Type B pancreatic cell (in vitro differentiated cells): ENCODE results near the gene CSGALNACT2. TPM values are rescaled to one million over a fixed set of nuclear protein-coding genes. Genes with fewer than 3 reads are reported as not detected.

Experiments
- DNase-seq: peaks from one replicate; pipeline ENCODE4 v3.0.0; 2021; ENCODE audit warnings: mixed read lengths; ENCODE audit not compliant: unreplicated experiment; ENCODE audit errors: extremely low spot score
- H3K27ac Mint-ChIP-seq: 2 replicates; pipeline ENCODE4 v1.8.0; 2021; ENCODE audit warnings: mild to moderate bottlenecking, mixed read lengths
- H3K27me3 Mint-ChIP-seq: 2 replicates; pipeline ENCODE4 v1.8.0; 2021; ENCODE audit warnings: mixed read lengths
- H3K36me3 Mint-ChIP-seq: 2 replicates; pipeline ENCODE4 v1.8.0; 2021; ENCODE audit warnings: mixed read lengths
- H3K4me1 Mint-ChIP-seq: one replicate; pipeline ENCODE4 v1.8.0; 2021; ENCODE audit warnings: mixed read lengths; ENCODE audit not compliant: unreplicated experiment
- H3K4me3 Mint-ChIP-seq: 2 replicates; pipeline ENCODE4 v1.8.0; 2021; ENCODE audit warnings: mild to moderate bottlenecking, mixed read lengths
- H3K9me3 Mint-ChIP-seq: 2 replicates; pipeline ENCODE4 v1.8.0; 2021; ENCODE audit warnings: mixed read lengths
- total RNA-seq: library from RNA; stranded (reverse); gene quantifications from 2 replicates; pipeline ENCODE4 v1.2.1, GENCODE V29; 2021; ENCODE audit warnings: low replicate concordance
- TF ChIP-seq, protein P1 (sequence below): fragments of 200-600 bp; sonication (generic); conservative IDR thresholded peaks from 2 replicates; pipeline ENCODE4 v1.5.0; 2021; ENCODE audit warnings: antibody characterized with exemption, mild to moderate bottlenecking

The CSGALNACT2 gene
- total RNA-seq, 1 donor from 2014 or later, result 11.6 TPM

DNA sequence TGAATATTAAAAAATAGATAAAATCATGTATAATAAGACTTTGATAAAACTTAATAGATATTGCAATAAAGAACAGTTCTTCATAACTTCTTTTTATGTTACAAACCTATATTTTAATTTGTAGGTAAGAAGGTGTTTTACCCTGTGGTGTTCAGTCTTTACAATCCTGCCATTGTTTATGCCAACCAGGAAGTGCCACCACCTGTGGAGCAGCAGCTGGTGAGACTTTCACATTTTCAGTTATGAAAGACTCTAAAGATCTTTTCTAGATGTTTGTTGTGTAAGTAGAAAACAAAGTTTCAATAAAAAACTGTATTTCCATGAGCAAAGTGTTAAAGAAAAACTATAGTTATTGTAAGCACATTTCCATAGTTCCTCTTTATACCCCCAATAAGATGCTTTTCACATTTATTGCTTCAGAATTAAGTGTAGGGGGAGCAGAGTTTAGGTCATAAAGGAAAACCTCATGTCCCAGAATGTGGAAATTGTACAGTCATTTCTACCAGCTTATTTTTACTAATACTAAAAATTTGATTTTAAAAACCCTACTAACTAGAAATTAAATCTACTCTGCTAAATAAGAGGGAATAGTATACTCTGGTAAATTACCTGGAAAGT, 28.7 kb downstream of the CSGALNACT2 start:
- Mint-ChIP-seq H3K4me1 (peaks cover 3% of the 10 kb centered on the region), H3K27ac (no peak overlapping the region)

DNA sequence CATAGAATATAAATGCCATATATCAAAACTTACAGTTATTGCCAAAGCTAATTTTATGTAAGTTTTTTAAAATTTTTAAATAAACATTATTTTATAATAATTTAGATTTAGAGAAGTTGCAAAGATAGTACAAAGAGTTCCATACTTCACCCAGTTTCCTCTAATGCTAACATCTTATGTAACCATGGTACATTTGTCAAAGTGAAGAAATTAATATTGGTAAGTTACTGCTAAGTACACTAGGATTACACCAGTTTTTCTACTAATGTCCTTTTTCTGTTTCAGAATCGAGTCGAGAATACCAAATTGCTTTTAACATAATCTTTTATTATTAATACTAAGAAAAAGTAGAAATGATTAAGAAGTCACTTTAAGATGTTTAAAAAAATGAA, 29.2 kb downstream of the CSGALNACT2 start:
- TF ChIP-seq, protein P1, sequence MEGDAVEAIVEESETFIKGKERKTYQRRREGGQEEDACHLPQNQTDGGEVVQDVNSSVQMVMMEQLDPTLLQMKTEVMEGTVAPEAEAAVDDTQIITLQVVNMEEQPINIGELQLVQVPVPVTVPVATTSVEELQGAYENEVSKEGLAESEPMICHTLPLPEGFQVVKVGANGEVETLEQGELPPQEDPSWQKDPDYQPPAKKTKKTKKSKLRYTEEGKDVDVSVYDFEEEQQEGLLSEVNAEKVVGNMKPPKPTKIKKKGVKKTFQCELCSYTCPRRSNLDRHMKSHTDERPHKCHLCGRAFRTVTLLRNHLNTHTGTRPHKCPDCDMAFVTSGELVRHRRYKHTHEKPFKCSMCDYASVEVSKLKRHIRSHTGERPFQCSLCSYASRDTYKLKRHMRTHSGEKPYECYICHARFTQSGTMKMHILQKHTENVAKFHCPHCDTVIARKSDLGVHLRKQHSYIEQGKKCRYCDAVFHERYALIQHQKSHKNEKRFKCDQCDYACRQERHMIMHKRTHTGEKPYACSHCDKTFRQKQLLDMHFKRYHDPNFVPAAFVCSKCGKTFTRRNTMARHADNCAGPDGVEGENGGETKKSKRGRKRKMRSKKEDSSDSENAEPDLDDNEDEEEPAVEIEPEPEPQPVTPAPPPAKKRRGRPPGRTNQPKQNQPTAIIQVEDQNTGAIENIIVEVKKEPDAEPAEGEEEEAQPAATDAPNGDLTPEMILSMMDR, result no peak
- Mint-ChIP-seq H3K27ac (no peak overlapping the region), H3K4me3 (no peak overlapping the region), H3K4me1 (peaks cover 3% of the 10 kb centered on the region), H3K9me3 (no peaks in the 10 kb centered on the region), H3K36me3 (peaks cover 28% of the 10 kb centered on the region), H3K27me3 (no peaks in the 10 kb centered on the region)
- no peak for DNase-seq

More for the DNA sequence above, 28.7 kb downstream of the CSGALNACT2 start:
- no peak for DNase-seq
- Mint-ChIP-seq H3K4me3 (no peak overlapping the region), H3K36me3 (peaks cover 28% of the 10 kb centered on the region), H3K9me3 (no peaks in the 10 kb centered on the region), H3K27me3 (no peaks in the 10 kb centered on the region)
- TF ChIP-seq, protein P1, result no peak

DNA sequence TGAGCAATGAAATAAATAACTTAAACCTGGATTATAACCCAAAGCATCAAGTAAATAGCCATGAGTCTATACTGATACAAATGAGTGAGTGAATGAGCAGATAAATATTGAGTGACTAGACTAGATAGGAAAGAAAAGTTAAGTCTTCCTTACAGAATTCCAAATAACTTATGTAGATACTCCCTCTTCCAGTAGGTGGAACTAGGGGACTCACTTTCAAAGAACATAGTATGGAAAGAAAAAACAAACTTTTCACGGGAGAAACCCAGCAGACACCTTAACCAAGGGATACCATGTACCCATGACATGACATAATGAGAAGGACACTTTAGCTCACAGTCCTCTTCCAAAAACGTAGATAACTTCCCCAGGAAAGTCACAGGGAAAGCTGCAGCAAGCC, 32.2 kb downstream of the CSGALNACT2 start:
- no peak for DNase-seq

DNA sequence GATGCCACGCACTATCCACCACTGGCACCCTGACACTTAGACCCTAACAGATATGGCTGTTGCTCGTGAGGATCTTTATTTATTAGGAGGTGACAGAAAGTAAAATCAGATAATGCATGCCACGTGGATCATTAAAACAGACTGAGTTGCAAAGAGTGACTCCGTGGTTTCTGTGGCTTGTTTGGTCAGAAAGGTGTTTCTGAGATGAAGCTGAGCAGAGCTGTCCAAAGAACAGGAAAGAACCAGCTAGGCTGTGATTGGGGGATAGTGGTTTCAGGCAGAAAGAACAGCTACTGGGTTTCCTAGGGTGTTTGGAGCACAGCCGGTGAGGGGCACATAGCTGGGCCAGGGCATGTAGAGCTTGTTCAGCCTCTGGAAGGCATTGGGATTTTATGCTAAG, 34.4 kb downstream of the CSGALNACT2 start:
- H3K4me3 Mint-ChIP-seq, result no peak overlapping the region
- peaks cover 38% of the 10 kb centered on the region for H3K36me3 Mint-ChIP-seq
- peaks cover 3% of the 10 kb centered on the region for H3K4me1 Mint-ChIP-seq
- DNase-seq, result no peak
- H3K9me3 Mint-ChIP-seq, result no peaks in the 10 kb centered on the region
- no peak overlapping the region for H3K27ac Mint-ChIP-seq
- TF ChIP-seq, protein P1, result no peak
- no peaks in the 10 kb centered on the region for H3K27me3 Mint-ChIP-seq

More for the DNA sequence above, 32.2 kb downstream of the CSGALNACT2 start:
- Mint-ChIP-seq H3K4me1 (peaks cover 3% of the 10 kb centered on the region), H3K36me3 (peaks cover 32% of the 10 kb centered on the region), H3K27ac (peak overlapping the region; percentile 57), H3K4me3 (no peak overlapping the region), H3K9me3 (no peaks in the 10 kb centered on the region), H3K27me3 (no peaks in the 10 kb centered on the region)
- TF ChIP-seq, protein P1, result peak; percentile 33

GRCh38 chr10:43173120-43173519, 34.9 kb downstream of the CSGALNACT2 start:
- peaks cover 3% of the 10 kb centered on the region for H3K4me1 Mint-ChIP-seq
- TF ChIP-seq, protein P1, result no peak
- H3K36me3 Mint-ChIP-seq, result peaks cover 42% of the 10 kb centered on the region
- no peaks in the 10 kb centered on the region for H3K27me3 Mint-ChIP-seq
- H3K9me3 Mint-ChIP-seq, result no peaks in the 10 kb centered on the region
- no peak overlapping the region for H3K27ac Mint-ChIP-seq
- DNase-seq, result no peak
- no peak overlapping the region for H3K4me3 Mint-ChIP-seq
